GM13977 (cell line): ENCODE measurements around the gene COL4A2.
A peak's percentile ranks its signal among the peaks of the same experiment; 100 is the strongest.

Source experiments
- DNase-seq: peaks from one replicate; pipeline ENCODE4 v3.0.0; 2012; ENCODE audit warnings: low spot score
- CTCF ChIP-seq: IDR thresholded peaks from 2 replicates; pipeline ENCODE4 v1.5.1; 2012; ENCODE audit warnings: mild to moderate bottlenecking, control low read depth; ENCODE audit not compliant: insufficient read depth; ENCODE audit errors: extremely low read depth, missing control alignments
- in situ Hi-C: fragments of 300-500 bp; cut with MboI; formaldehyde crosslinking; loops from one replicate; pipeline ENCODE4 v1.12.0; 2022; ENCODE audit warnings: low sequenced_read_pairs, low pct_unique_long_range_greater_than_20kb, mixed read lengths, inconsistent platforms; ENCODE audit not compliant: unreplicated experiment

Gene COL4A2

DNA sequence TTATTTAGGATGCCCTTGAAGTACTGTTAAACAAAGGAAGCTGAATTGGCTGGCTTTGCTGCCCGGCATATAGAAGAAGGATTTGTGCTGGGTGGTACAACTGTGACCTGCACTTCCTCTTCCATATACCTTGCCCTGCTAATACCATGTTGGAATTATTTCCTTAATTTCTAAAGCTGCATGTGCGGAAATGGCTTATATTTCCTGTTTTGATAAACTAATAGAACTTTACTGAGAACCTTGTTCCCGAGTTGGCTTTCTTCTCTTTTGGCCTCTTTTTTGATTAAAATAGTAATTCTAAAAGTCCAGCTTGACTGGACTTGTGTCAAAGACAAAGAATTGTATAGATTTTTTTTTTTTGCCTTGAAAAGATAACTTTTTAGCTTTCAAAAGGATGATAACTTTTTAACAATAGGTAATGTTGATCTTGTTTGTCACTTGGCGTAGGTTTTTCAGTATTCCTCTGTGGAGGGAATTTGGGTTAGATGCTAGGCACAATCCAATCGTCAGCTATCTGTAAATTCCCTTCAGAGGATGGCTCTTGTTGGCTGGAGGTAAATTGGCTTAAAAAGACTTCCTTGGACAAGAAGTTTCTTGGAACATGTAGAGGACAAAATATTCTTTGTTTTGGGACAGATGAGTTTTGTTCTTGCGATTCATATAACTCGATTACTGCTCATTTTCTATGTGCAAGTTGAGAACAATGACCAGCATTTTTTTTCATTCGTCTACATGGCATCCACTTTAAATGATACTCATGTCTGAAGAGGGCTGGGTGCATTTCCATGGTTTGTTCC, 41.4 kb downstream of the COL4A2 start:
- in situ Hi-C loops: no loop called here
- no peak for DNase-seq
- TF ChIP-seq CTCF: no peak

- in situ Hi-C loops: no loop called here
- DNase-seq: no peak
- TF ChIP-seq CTCF: no peak
Measured at GRCh38 chr13:110349239-110349638, 42.2 kb downstream of the COL4A2 start.

GRCh38 chr13:110350049-110350448, 43.0 kb downstream of the COL4A2 start:
- in situ Hi-C loops: no loop called here
- no peak for DNase-seq
- TF ChIP-seq CTCF: no peak

DNA sequence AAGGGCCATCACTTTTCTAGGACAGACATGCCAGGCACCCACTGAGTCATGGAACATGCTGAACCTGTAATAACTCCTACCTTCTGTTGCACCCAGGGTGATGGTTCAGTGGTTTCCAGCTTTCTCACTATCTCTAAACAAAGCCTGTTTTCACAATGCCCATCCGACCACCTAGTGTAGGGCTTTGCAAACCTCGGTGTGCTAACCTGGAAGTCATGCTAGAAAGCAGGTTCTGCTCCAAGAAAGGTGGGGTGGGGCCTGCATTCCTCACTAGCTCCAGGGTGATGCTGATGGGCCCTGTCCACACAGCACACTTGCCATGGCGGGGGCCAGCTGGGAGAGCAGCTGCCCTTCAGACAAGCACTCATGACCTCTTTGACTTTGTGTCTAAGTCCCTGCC, 43.4 kb downstream of the COL4A2 start:
- no peak for TF ChIP-seq CTCF
- no peak for DNase-seq
- in situ Hi-C loops: no loop called here

- in situ Hi-C loops: no loop called here
- no peak for TF ChIP-seq CTCF
- no peak for DNase-seq
Measured at GRCh38 chr13:110351636-110352420, 44.7 kb downstream of the COL4A2 start.

- in situ Hi-C loops: no loop called here
- peak; percentile 30 for TF ChIP-seq CTCF
- DNase-seq: no peak
Measured at GRCh38 chr13:110352735-110353134, 45.7 kb downstream of the COL4A2 start.
